ENCODE data around the gene MUC13.

Gene MUC13

GRCh38 chr3:124878561-124879336 is 55.8 kb downstream of the MUC13 start:
- H3K4me3 ChIP-seq (replicated peaks; ENCODE audit: low read depth, low read length): peak overlapping the region; percentile 4
- DNase-seq (ENCODE audit: low read depth): peak; percentile 91
- TF ChIP-seq CTCF (IDR thresholded peaks at IDR 0.05; ENCODE audit: low read length, missing control alignments): no peak

- DNase-seq (ENCODE audit: low read depth): no peak
- TF ChIP-seq CTCF (IDR thresholded peaks at IDR 0.05; ENCODE audit: low read length, missing control alignments): no peak
- H3K4me3 ChIP-seq (replicated peaks; ENCODE audit: low read depth, low read length): no peak overlapping the region
Observed at GRCh38 chr3:124877674-124878073, 56.9 kb downstream of the MUC13 start.

GRCh38 chr3:124876401-124876878 is 58.1 kb downstream of the MUC13 start:
- no peak overlapping the region for H3K4me3 ChIP-seq (replicated peaks; ENCODE audit: low read depth, low read length)
- TF ChIP-seq CTCF (IDR thresholded peaks at IDR 0.05; ENCODE audit: low read length, missing control alignments): no peak
- DNase-seq (ENCODE audit: low read depth): no peak

- TF ChIP-seq CTCF (IDR thresholded peaks at IDR 0.05; ENCODE audit: low read length, missing control alignments): no peak
- no peak overlapping the region for H3K4me3 ChIP-seq (replicated peaks; ENCODE audit: low read depth, low read length)
- DNase-seq (ENCODE audit: low read depth): no peak
Observed at GRCh38 chr3:124873226-124873625, 61.3 kb downstream of the MUC13 start.

GRCh38 chr3:124867511-124867910 is 67.0 kb downstream of the MUC13 start:
- no peak for DNase-seq (ENCODE audit: low read depth)
- TF ChIP-seq CTCF (IDR thresholded peaks at IDR 0.05; ENCODE audit: low read length, missing control alignments): no peak
- H3K4me3 ChIP-seq (replicated peaks; ENCODE audit: low read depth, low read length): no peak overlapping the region

GRCh38 chr3:124862006-124862405 is 72.5 kb downstream of the MUC13 start:
- H3K4me3 ChIP-seq (replicated peaks; ENCODE audit: low read depth, low read length): no peak overlapping the region
- TF ChIP-seq CTCF (IDR thresholded peaks at IDR 0.05; ENCODE audit: low read length, missing control alignments): no peak
- no peak for DNase-seq (ENCODE audit: low read depth)

GRCh38 chr3:124861041-124861440 is 73.5 kb downstream of the MUC13 start:
- no peak for TF ChIP-seq CTCF (IDR thresholded peaks at IDR 0.05; ENCODE audit: low read length, missing control alignments)
- DNase-seq (ENCODE audit: low read depth): no peak
- H3K4me3 ChIP-seq (replicated peaks; ENCODE audit: low read depth, low read length): no peak overlapping the region
